Measurements from ENCODE around the gene C11orf21. TPM values are rescaled to one million over a fixed set of nuclear protein-coding genes. Genes with fewer than 3 reads are reported as not detected.

The C11orf21 gene
- total and polyA plus RNA-seq, 9 of the 15 experiments (the other 6 are each of a cell fraction or from before 2014, with no cell fraction given), result 0.10 to 2.6 (median 2.0) TPM

DNA sequence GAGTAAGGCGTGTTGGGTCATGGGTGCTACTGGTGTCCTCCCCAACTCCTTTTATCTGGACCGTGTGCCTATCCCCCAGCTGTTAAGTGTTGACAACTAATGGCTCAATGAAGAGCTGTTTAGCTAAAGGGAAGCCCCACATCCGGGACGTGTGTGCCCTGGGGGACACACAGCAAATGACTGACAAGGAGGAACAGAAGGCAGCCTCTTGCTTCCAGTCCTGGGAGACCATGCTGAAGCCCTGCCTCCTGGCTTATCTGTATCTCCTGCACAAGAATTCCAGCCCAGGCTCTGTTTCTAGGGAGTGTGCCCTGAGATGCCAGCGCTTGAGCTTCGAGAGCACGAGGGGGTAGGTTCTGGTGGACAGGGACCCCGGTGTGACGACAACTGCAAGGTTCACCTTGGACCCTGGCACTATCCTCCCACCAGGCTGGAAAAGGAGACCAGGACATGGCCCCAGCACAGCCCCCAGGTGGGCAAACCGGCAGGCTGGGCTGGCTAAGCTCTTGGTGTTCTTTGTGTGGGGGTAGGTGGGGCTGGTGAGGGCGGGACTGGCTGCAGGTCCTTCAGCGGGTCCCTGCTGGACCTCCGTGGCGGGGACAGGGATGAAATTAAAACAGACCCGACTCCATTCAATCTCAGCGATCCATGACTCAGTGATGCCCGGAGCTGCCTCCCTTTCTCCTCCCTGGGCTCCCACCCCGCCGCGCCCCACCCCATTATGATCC, 52.4 kb downstream of the C11orf21 start:
- Histone ChIP-seq H4K20me1 (replicated peaks; ENCODE audit: control insufficient read depth, insufficient read depth, low read length) (peaks cover 4% of the 10 kb centered on the region; the same call in 1 of the 2 replicates), H3K9me3 (replicated peaks; ENCODE audit: control insufficient read depth, insufficient read depth, low read depth, low read length) (no peaks in the 10 kb centered on the region), H3K36me3 (ENCODE audit: control insufficient read depth, insufficient read depth, low read length) (no peaks in the 10 kb centered on the region), H2AFZ (ENCODE audit: low read depth, low read length) (no peak overlapping the region), H3K9me1 (ENCODE audit: control insufficient read depth, insufficient read depth, low read length) (no peaks in the 10 kb centered on the region), H3K4me2 (ENCODE audit: insufficient read depth, low read length) (no peak overlapping the region; the same call in 1 of the 2 replicates), H3K27me3 (ENCODE audit: control insufficient read depth in 2 of 2, insufficient read depth in 2 of 2, low read length in 2 of 2) (peaks cover 4 to 47% of the 10 kb centered on the region in 2 experiments; a peak in 4 of 5 replicates), H3K27ac (ENCODE audit: extremely low read depth, low read depth, low read length) (no peak overlapping the region), H3K4me1 (replicated peaks in 1 of 2; ENCODE audit: control insufficient read depth in 2 of 2, insufficient read depth in 2 of 2, low read length in 2 of 2) (peaks cover 0 to 7% of the 10 kb centered on the region in 2 experiments; a peak in 3 of 5 replicates), H3K4me3 (no peak overlapping the region), H3K9ac (ENCODE audit: insufficient read depth in 1 of 2, low read depth in 2 of 2, low read length in 2 of 2) (no peak overlapping the region), H3K79me2 (ENCODE audit: control insufficient read depth, insufficient read depth, low read length) (no peaks in the 10 kb centered on the region)
- 2% methylated on average over 14 of the region's 20 CpGs for WGBS (ENCODE audit: insufficient coverage, low coverage, missing lambda C conversion rate)
- ChIA-PET POLR2A (interaction anchor here (0.6 to 0.7 kb wide), 2 partner anchors 425 to 492 kb away, joined by 3 read pairs; no protein-coding TSS in a partner anchor), CTCF (ENCODE audit: low intra/inter-chr PET ratio) (no interaction called here)
- no peak for FAIRE-seq
- no TSS peak for BruUV-seq (replicated peaks)
- intact Hi-C loops (cut with micrococcal nuclease) (no loop called here), in situ Hi-C loops (cut with MboI) (no loop called here)
- TF ChIP-seq HMGN3 (IDR thresholded peaks at IDR 0.05; ENCODE audit: borderline replicate concordance, extremely low read depth, insufficient read length, low read depth, low read length) (no peak), ID3 (CRISPR knock-in tag; IDR thresholded peaks at IDR 0.05) (no peak), ID3 (tag; IDR thresholded peaks at IDR 0.05) (peak; percentile 4; the same call in 1 of the 2 replicates)
- ATAC-seq, result no peak
- peak in 1 of 4 experiments; percentile 4 for DNase-seq (ENCODE audit: extremely low read depth in 1 of 4, low spot score in 3 of 4)

Measured in K562 (cell line).